CD4-positive, alpha-beta T cell treated with Interferon gamma for 1 hour (primary cell): ENCODE results near the gene SLC6A6.
A peak's percentile ranks its signal among the peaks of the same experiment; 100 is the strongest.

Experiments used
- DNase-seq: peaks from one replicate; pipeline ENCODE4 v3.0.0-alpha.2; 2020

The SLC6A6 gene

GRCh38 chr3:14372587-14372986 is 29.8 kb upstream of the SLC6A6 start:
- no peak for DNase-seq

- DNase-seq, result no peak
Measured at GRCh38 chr3:14373753-14374376, 28.5 kb upstream of the SLC6A6 start.

GRCh38 chr3:14374444-14374883 is 27.9 kb upstream of the SLC6A6 start:
- no peak for DNase-seq

GRCh38 chr3:14375192-14375591 is 27.2 kb upstream of the SLC6A6 start:
- DNase-seq, result no peak

- DNase-seq, result no peak
Measured at GRCh38 chr3:14376348-14377043, 25.9 kb upstream of the SLC6A6 start.

- no peak for DNase-seq
Measured at GRCh38 chr3:14377044-14377837, 25.2 kb upstream of the SLC6A6 start.

- DNase-seq, result peak; percentile 76
Measured at GRCh38 chr3:14377838-14378169, 24.6 kb upstream of the SLC6A6 start.

GRCh38 chr3:14378415-14378814 is 24.0 kb upstream of the SLC6A6 start:
- no peak for DNase-seq

- no peak for DNase-seq
Measured at GRCh38 chr3:14379843-14380242, 22.6 kb upstream of the SLC6A6 start.

- DNase-seq, result no peak
Measured at GRCh38 chr3:14386254-14386653, 16.2 kb upstream of the SLC6A6 start.

GRCh38 chr3:14388201-14388600 is 14.2 kb upstream of the SLC6A6 start:
- no peak for DNase-seq

GRCh38 chr3:14389166-14389606 is 13.2 kb upstream of the SLC6A6 start:
- no peak for DNase-seq

- DNase-seq, result no peak
Measured at GRCh38 chr3:14389716-14390115, 12.7 kb upstream of the SLC6A6 start.

- DNase-seq, result peak; percentile 33
Measured at GRCh38 chr3:14391033-14391432, 11.4 kb upstream of the SLC6A6 start.

- DNase-seq, result no peak
Measured at GRCh38 chr3:14392231-14392630, 10.2 kb upstream of the SLC6A6 start.

GRCh38 chr3:14392803-14393319 is 9.5 kb upstream of the SLC6A6 start:
- DNase-seq, result no peak

GRCh38 chr3:14393440-14394106 is 8.8 kb upstream of the SLC6A6 start:
- no peak for DNase-seq

- DNase-seq, result no peak
Measured at GRCh38 chr3:14396031-14396692, 6.2 kb upstream of the SLC6A6 start.

- no peak for DNase-seq
Measured at GRCh38 chr3:14397046-14397445, 5.4 kb upstream of the SLC6A6 start.

GRCh38 chr3:14397531-14397930 is 4.9 kb upstream of the SLC6A6 start:
- peak; percentile 18 for DNase-seq

- no peak for DNase-seq
Measured at GRCh38 chr3:14397940-14398796, 4.2 kb upstream of the SLC6A6 start.

- no peak for DNase-seq
Measured at GRCh38 chr3:14398797-14399106, 3.7 kb upstream of the SLC6A6 start.
